ENCODE measurements around the gene HDAC6.
A peak's percentile ranks its signal among the peaks of the same experiment; 100 is the strongest.
"Not testable (repeated sequence)": the region's sequence is repeated elsewhere in the genome, so short reads cannot be mapped to it uniquely, and the experiment has no call there.

Gene HDAC6

GRCh38 chrX:48824066-48824465 lies 22.2 kb downstream of the HDAC6 start:
- no peak for DNase-seq (ENCODE audit: low spot score)

- no peak for DNase-seq (ENCODE audit: low spot score)
Measured at GRCh38 chrX:48826135-48826875, 24.4 kb downstream of the HDAC6 start, which contains the start of gene ERAS. Gene ERAS, plus strand, starts transcription at chrX:48826513. Its CDS starts 2,611 bp downstream, at chrX:48829124.

DNA sequence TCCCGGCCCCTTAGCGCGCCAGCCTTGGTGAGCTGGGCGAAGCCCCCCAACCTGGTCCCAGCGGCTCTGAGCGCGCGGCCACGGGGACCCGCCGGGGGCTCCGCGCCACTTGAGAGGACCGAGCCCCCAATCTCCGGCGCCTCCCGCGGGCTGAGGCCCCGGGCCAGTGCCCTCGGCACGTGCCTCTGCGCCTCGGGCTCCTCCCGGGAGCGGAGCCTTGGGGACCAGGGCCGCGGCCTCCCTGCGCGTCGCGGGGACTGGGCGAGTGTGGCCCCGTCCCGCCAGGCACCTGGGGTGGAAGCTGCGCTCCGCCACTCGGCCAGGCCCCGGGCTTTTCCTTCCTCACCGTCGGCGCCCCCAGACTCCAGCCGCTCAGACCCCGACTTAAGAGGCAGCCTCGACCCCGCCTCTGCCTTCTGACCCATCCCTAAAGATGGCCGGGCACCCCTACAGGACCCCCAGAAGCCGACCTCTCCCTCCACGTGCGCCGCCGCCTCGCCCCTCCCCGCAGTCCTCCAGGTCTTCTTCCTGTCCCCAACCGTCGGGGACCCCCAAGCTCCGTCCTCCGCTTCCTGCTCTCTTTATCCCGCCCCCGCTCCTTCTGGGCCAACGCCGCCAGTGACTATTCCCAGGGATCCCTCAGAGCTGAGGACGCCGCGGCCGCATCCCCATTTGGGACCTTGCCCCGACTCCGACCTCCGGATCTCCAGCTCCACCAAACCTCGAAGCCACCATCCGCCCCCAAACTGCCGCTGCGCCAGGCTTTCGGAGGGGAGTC lies 25.2 kb downstream of the HDAC6 start:
- no peak for DNase-seq (ENCODE audit: low spot score)

DNA sequence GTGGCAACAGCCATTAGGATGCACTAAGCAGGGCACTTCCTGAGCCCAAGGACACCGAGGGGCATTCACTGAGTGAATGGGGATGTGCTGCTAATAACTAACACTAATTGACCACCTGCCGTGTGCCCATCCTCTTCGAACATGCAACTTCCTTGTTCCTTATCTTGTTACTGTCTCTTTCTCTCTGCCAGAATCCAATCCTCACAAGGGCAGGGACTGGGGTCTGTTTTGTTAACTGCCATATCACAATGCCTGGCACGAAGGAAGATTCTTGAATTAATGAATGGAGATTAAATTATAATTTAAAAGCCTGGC lies 25.7 kb downstream of the HDAC6 start:
- no peak for DNase-seq (ENCODE audit: low spot score)

GRCh38 chrX:48829016-48829735 lies 27.3 kb downstream of the HDAC6 start:
- no peak for DNase-seq (ENCODE audit: low spot score)

GRCh38 chrX:48831136-48831908 lies 29.5 kb downstream of the HDAC6 start:
- DNase-seq (ENCODE audit: low spot score), result no peak

DNA sequence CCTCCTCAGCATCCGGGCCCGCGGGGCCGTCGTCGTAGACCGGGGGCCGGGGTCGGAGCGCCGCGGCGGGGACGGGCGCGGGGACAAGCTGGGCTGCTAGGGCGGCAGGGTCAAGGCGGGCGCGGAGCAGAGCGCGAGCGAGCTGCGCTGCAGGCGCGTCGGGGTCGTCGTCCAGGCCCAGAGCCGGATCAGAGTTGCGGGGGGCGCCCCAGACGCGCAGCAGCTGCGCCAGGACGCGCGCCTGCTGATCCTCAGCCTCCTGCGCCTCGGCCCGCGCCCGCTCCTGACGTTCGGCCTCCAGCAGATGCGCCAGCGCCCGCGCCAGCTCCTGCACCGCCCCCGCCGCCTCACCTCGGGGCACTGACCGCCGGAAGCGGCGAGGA lies 30.0 kb downstream of the HDAC6 start:
- no peak for DNase-seq (ENCODE audit: low spot score)

DNA sequence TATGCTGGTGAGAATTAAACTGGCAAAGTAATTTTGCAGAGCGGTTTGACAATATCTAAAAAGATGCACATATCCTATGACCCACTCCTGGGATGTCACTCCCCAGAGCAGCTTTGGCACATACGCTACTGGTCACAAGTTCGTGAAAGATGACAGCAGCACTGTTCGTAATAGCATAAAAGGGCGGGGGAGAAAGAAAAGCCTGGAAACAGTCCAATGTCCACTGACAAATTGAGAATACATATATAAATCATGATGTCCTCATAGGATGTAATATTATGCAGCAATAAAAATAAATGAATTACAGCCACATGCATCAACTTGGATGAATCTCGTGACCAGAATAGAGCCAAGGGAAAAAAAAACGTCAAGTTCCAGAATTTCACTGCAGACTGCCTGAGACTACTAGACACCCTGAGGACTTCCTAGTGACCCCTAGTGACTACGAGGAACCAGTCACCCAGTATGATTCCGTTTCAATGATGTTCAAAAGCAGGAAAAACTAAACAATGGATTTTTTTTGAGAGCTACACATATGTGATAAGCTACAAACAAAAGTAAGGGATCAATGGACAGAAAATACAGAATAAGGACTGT lies 31.8 kb downstream of the HDAC6 start:
- no peak for DNase-seq (ENCODE audit: low spot score)

DNA sequence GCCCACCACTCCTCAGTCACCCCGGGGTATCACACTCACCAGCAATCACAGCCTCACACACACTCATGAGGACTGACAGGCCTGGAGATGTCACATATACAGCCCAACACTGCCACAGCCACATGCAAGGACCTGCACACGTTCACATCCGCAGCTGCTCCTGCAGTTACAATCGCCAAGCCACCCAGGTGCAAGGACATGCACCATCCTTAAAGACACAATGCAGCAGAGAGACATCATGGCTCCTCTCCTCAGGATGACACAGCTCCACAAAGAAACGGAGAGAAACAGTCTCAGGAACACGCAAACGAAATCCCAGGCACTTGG lies 32.5 kb downstream of the HDAC6 start:
- no peak for DNase-seq (ENCODE audit: low spot score)

DNA sequence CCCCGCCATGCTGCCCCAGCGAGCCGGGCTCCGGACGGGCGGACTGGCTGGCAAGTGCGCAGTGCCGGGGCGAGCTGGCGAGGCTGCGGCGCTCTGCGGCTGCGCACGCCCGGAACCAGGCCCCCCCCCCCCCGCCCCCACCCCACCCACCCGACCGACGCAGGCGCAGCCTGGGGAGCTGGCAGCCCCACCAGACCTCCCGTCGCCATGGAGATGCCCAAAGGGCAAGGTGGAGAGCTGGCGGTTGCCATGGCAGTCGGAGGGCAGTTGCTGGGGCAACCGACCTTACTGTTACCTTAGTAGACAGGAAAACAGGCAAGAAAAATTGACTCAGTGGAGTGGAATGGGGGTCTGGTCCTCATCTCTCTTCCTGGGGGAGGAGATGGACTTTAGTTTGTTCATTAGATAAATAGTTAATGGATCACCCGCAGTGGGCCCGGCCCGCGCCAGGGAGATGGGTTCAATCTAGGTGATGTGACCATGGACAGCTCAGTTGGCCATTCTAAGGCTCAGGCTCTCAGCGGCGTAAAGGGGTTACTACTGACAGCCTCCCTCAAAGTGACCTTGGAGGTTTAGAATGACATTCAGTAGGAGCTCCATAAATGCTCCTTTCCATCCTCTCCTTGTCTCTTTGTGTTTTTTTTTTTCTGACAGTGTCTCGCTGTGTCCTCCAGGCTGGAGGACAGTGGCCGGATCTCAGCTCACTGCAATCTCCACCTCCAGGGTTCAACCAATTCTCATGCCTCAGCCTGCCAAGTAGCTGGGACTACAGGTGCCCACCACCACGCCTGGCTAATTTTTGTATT lies 33.9 kb downstream of the HDAC6 start, which contains the start of gene PCSK1N:
TSS of gene PCSK1N (minus strand) at position 87 of the 806 bp plus-strand sequence. CDS start at position 9, 78 bp downstream.
- DNase-seq (ENCODE audit: low spot score), result no peak

DNA sequence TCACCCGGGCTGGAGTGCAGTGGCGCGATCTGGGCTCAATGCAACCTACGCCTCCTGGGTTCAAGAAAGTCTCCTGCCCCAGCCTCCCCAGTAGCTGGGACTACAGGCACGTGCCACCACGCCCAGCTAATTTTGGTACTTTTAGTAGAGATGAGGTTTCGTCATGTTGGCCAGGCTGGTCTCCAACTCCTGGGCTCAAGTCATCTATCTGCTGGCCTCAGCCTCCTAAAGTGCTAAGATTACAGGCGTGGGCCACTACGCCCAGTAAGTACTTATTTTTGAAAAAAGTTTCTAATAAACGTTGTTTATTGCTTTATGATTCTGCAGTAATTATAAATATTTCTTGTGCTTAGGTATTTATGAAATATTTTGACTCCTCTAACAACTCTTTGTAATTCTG lies 37.8 kb downstream of the HDAC6 start:
- DNase-seq (ENCODE audit: low spot score), result no peak

DNA sequence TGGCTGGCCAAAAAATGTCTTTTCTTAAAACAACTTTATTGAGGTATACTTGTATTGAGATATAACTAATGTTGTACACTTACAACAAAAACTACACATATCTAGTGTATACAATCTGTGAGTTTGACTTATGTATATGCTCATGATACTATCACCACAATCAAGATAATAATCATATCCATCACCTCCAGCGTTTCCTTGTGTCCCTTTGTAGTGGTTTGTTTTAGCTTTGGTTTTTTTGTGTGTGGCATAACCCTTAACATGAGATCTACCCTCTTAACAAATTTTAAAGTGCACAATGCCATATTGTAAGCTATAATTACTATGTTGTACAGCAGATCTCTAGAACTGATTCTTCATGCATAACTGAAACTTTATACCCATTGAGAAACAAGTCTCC lies 47.0 kb downstream of the HDAC6 start:
- no peak for DNase-seq (ENCODE audit: low spot score)

DNA sequence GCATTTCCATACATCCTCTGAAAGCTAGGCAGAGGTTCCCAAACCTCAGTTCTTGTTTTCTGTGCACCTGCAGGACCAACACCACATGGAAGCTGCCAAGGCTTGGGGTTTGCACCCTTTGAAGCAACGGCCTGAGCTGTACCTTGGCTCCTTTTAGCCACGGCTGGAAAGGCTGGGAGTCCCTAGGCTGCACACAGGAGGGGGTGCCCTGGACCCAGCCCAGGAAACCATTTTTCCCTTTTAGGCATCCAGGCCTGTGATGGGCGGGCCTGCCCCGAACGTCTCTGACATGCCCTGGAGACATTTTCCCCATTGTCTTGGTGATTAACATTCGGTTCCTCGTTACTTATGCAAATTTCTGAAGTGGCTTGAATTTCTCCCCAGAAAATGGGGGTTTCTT lies 51.0 kb downstream of the HDAC6 start:
- DNase-seq (ENCODE audit: low spot score), result no peak

DNA sequence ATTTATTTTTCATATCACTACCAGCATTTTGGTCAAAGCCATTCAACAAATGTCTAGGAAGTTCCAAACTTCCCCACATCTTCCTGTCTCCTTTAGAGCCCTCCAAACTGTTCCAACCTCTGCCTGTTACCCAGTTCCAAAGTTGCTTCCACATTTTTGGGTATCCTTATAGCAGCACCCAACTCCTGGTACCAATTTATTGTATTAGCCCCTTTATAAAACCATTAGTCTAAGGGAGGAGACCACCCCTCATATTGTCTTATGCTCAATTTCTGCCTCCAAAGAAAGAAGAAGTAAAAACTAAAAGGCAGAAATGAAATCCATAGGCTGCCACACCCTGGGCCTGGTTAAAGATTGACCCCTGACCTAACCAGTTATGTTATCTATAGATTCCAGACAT lies 51.6 kb downstream of the HDAC6 start:
- DNase-seq (ENCODE audit: low spot score), result not testable (repeated sequence)

GRCh38 chrX:48854121-48854804 lies 52.4 kb downstream of the HDAC6 start:
- DNase-seq (ENCODE audit: low spot score), result not testable (repeated sequence)

DNA sequence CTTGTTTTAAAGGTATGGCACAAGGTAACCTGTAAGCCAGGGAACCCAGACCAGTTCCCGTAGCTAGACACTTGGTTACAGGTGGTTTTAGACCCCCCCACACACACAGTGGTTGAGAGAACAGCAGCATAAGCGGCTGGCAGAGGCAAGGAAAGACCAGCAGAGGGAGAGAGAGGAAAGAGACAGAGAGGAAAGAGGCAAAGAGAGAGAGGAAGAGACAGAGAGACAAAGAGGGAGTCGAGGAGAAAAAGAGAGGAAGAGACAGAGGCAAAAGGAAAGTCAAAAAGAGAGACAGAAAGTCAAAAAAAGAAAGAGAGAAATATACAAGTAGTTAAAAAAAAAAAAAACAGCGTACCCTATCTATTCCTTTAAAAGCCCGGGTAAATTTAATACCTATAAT lies 53.0 kb downstream of the HDAC6 start:
- no peak for DNase-seq (ENCODE audit: low spot score)

GRCh38 chrX:48864210-48864609 lies 62.3 kb downstream of the HDAC6 start:
- DNase-seq (ENCODE audit: low spot score), result peak; percentile 29

GRCh38 chrX:48872017-48872416 lies 70.2 kb downstream of the HDAC6 start:
- DNase-seq (ENCODE audit: low spot score), result not testable (repeated sequence)

Data from AG08396 (cell line).